GM18507 (cell line): ENCODE measurements around the gene CNIH3.
"Not testable (repeated sequence)": the region's sequence is repeated elsewhere in the genome, so short reads cannot be mapped to it uniquely, and the experiment has no call there.

Source experiments
- DNase-seq: peaks from one replicate; pipeline ENCODE4 v3.0.0; 2011; ENCODE audit warnings: low read depth; ENCODE audit not compliant: insufficient read length; ENCODE audit errors: extremely low spot score
- FAIRE-seq: peaks from 2 replicates; lab custom pipeline; 2011; peaks lifted over from hg19 to GRCh38; lab: Jason Lieb, UNC

Gene CNIH3

GRCh38 chr1:224710196-224710595 is 94.1 kb downstream of the CNIH3 start:
- DNase-seq (no peak), FAIRE-seq (no peak)

GRCh38 chr1:224711231-224711756 is 95.2 kb downstream of the CNIH3 start:
- not testable (repeated sequence) for FAIRE-seq, DNase-seq

GRCh38 chr1:224711876-224712275 is 95.8 kb downstream of the CNIH3 start:
- no peak for DNase-seq
- no peak for FAIRE-seq

GRCh38 chr1:224713228-224713627 is 97.1 kb downstream of the CNIH3 start:
- FAIRE-seq (no peak), DNase-seq (no peak)

- FAIRE-seq (no peak), DNase-seq (no peak)
Observed at GRCh38 chr1:224714553-224714952, 98.4 kb downstream of the CNIH3 start.

GRCh38 chr1:224718470-224719053 is 102.4 kb downstream of the CNIH3 start:
- FAIRE-seq = no peak
- DNase-seq = no peak

- FAIRE-seq = no peak
- no peak for DNase-seq
Observed at GRCh38 chr1:224719716-224720115, 103.6 kb downstream of the CNIH3 start.

GRCh38 chr1:224720216-224720615 is 104.1 kb downstream of the CNIH3 start:
- FAIRE-seq (no peak), DNase-seq (no peak)

- FAIRE-seq (no peak), DNase-seq (no peak)
Observed at GRCh38 chr1:224721000-224721399, 104.9 kb downstream of the CNIH3 start.

- no peak for DNase-seq
- FAIRE-seq = no peak
Observed at GRCh38 chr1:224722838-224723237, 106.7 kb downstream of the CNIH3 start.

- no peak for FAIRE-seq
- no peak for DNase-seq
Observed at GRCh38 chr1:224724566-224724965, 108.4 kb downstream of the CNIH3 start.

- DNase-seq = no peak
- FAIRE-seq = no peak
Observed at GRCh38 chr1:224726441-224727182, 110.5 kb downstream of the CNIH3 start.

GRCh38 chr1:224727351-224728289 is 111.5 kb downstream of the CNIH3 start:
- FAIRE-seq = no peak
- DNase-seq = no peak

- no peak for DNase-seq
- FAIRE-seq = peak; percentile 18
Observed at GRCh38 chr1:224730540-224730939, 114.4 kb downstream of the CNIH3 start.

- FAIRE-seq (no peak), DNase-seq (no peak)
Observed at GRCh38 chr1:224730965-224731364, 114.8 kb downstream of the CNIH3 start.

GRCh38 chr1:224731633-224732032 is 115.5 kb downstream of the CNIH3 start:
- FAIRE-seq (no peak), DNase-seq (no peak)

- FAIRE-seq = no peak
Observed at GRCh38 chr1:224732377-224733026, 116.4 kb downstream of the CNIH3 start.

GRCh38 chr1:224733027-224733911 is 117.2 kb downstream of the CNIH3 start:
- peak; percentile 26 for DNase-seq
- FAIRE-seq = peak; percentile 95

More at GRCh38 chr1:224732377-224733026, 116.4 kb downstream of the CNIH3 start:
- DNase-seq = no peak
